ENCODE data around the gene LRMDA.

Gene LRMDA

DNA sequence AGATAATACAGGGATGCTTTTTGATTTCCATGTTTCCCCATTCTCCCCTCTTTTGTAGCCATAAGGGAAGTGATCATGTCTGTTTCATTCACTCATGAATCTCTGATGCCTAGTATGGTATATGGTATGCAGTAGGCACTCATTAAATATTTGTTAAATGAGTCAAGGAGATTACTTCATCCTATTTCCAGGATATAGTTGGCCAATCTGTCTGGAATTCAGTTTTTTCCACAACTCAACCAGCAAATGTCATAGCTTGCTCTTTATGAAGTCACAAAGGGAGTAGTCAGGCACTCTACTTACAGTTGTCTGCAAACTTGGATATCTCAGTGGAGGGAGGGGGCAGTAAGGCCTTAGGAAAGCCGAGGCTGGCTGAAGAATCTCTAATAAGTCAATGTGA lies 853.6 kb downstream of the LRMDA start:
- peaks cover 11% of the 10 kb centered on the region for H3K27me3 Mint-ChIP-seq
- no peak overlapping the region for H3K27ac Mint-ChIP-seq

GRCh38 chr10:76285515-76285914 lies 854.1 kb downstream of the LRMDA start:
- H3K27me3 Mint-ChIP-seq: peaks cover 11% of the 10 kb centered on the region
- no peak for ATAC-seq
- H3K9me3 Mint-ChIP-seq: peaks cover 16 to 25% of the 10 kb centered on the region in 2 donors
- no peaks in the 10 kb centered on the region for H3K4me1 Mint-ChIP-seq
- H3K27ac Mint-ChIP-seq: no peak overlapping the region
- no peak for DNase-seq
- no peak overlapping the region for H3K4me3 Mint-ChIP-seq

More for the DNA sequence above, 853.6 kb downstream of the LRMDA start:
- Mint-ChIP-seq H3K9me3 (peaks cover 16 to 25% of the 10 kb centered on the region in 2 donors), H3K4me1 (no peaks in the 10 kb centered on the region), H3K4me3 (no peak overlapping the region)
- ATAC-seq: no peak
- DNase-seq: no peak

GRCh38 chr10:76286536-76286935 lies 855.1 kb downstream of the LRMDA start:
- H3K27me3 Mint-ChIP-seq: peaks cover 11% of the 10 kb centered on the region

DNA sequence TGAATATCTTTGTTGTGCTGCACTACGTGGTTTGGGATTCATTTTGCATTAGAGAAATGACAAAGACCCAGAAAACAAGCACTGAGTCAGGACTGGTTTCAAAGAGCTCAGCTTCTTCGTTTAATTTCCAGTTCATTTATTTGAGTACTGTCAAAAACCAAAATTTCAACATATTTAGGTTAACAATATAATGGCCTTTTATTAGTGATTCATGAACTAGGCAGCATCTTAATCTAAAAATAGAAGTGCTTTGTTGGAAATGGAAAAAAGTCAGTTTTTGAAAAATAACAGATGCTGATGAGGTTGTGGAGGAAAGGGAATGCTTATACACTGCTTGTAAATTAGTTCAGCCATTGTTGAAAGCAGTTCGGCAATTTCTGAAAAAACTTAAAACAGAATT lies 856.4 kb downstream of the LRMDA start:
- H3K27ac Mint-ChIP-seq: no peak overlapping the region
- H3K4me1 Mint-ChIP-seq: no peaks in the 10 kb centered on the region
- no peak overlapping the region for H3K4me3 Mint-ChIP-seq
- DNase-seq: no peak
- peaks cover 16 to 21% of the 10 kb centered on the region in 2 donors for H3K9me3 Mint-ChIP-seq
- ATAC-seq: no peak
- H3K27me3 Mint-ChIP-seq: peaks cover 6% of the 10 kb centered on the region

More at GRCh38 chr10:76286536-76286935, 855.1 kb downstream of the LRMDA start:
- H3K27ac Mint-ChIP-seq: no peak overlapping the region
- H3K9me3 Mint-ChIP-seq: peaks cover 16 to 25% of the 10 kb centered on the region in 2 donors
- H3K4me3 Mint-ChIP-seq: no peak overlapping the region
- no peak for DNase-seq
- no peak for ATAC-seq
- H3K4me1 Mint-ChIP-seq: no peaks in the 10 kb centered on the region

GRCh38 chr10:76291175-76291574 lies 859.8 kb downstream of the LRMDA start:
- ATAC-seq: no peak
- Mint-ChIP-seq H3K27me3 (no peaks in the 10 kb centered on the region), H3K4me3 (no peak overlapping the region), H3K9me3 (no peaks in the 10 kb centered on the region), H3K4me1 (no peaks in the 10 kb centered on the region), H3K27ac (no peak overlapping the region)
- no peak for DNase-seq

- H3K27ac Mint-ChIP-seq: no peak overlapping the region
- no peaks in the 10 kb centered on the region for H3K27me3 Mint-ChIP-seq
- no peak overlapping the region for H3K4me3 Mint-ChIP-seq
- H3K9me3 Mint-ChIP-seq: no peaks in the 10 kb centered on the region
- DNase-seq (no peak), ATAC-seq (no peak)
- no peaks in the 10 kb centered on the region for H3K4me1 Mint-ChIP-seq
These were observed 860.5 kb downstream of the LRMDA start for GRCh38 chr10:76291885-76292284.

- DNase-seq: no peak
- no peak for ATAC-seq
- Mint-ChIP-seq H3K4me1 (no peaks in the 10 kb centered on the region), H3K27me3 (no peaks in the 10 kb centered on the region), H3K27ac (no peak overlapping the region), H3K4me3 (no peak overlapping the region), H3K9me3 (peaks cover 0 to 5% of the 10 kb centered on the region in 2 donors)
These were observed 865.5 kb downstream of the LRMDA start for GRCh38 chr10:76296957-76297356.

DNA sequence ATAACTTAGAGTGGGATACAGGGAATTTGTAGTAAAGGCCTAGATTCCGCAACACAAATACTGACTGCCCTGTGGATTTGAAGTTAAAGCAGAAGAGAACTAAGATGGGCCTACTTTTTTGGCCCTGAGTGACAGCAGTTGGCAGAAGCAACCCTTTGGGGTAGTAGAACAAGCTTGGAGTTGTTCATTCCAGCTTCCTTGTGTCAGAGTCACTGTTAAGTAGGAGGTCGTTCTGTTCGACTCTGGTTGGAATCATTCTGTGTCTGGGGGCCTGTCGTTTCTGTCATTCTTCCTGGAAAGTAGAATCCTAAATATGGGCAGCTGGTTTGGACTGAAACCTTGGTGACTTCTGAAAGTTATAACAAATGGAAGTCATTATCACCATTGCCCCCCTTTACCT lies 865.9 kb downstream of the LRMDA start:
- Mint-ChIP-seq H3K4me3 (no peak overlapping the region), H3K27me3 (no peaks in the 10 kb centered on the region), H3K4me1 (no peaks in the 10 kb centered on the region), H3K27ac (no peak overlapping the region), H3K9me3 (peaks cover 0 to 5% of the 10 kb centered on the region in 2 donors)
- no peak for ATAC-seq
- DNase-seq: no peak

- Mint-ChIP-seq H3K9me3 (peaks cover 0 to 5% of the 10 kb centered on the region in 2 donors), H3K27ac (no peak overlapping the region), H3K4me1 (no peaks in the 10 kb centered on the region), H3K4me3 (no peak overlapping the region), H3K27me3 (no peaks in the 10 kb centered on the region)
- DNase-seq (no peak), ATAC-seq (no peak)
These were observed 866.4 kb downstream of the LRMDA start for GRCh38 chr10:76297780-76298281.

DNA sequence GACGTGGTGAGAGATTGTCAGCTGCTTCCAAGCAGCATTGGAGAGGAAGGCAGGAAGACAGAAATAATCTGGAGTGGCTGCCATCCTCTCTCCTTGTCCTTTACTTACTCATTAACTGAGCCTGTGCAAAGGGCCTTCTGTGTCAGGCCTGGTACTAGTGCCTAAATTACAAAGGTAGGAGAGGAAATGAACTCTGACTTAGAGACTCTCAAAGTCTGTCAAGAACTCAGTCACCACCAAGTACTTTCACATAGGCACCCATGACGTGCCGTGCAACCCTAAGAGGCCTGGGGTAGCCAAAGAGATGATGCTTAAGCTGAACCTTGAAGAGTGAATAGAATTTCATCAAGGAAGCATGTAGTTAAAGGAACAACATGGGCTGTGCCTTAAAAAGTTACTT lies 866.9 kb downstream of the LRMDA start:
- Mint-ChIP-seq H3K27ac (no peak overlapping the region), H3K4me3 (no peak overlapping the region), H3K9me3 (peaks cover 0 to 5% of the 10 kb centered on the region in 2 donors), H3K4me1 (no peaks in the 10 kb centered on the region), H3K27me3 (no peaks in the 10 kb centered on the region)
- ATAC-seq (no peak), DNase-seq (no peak)

GRCh38 chr10:76299501-76299900 lies 868.1 kb downstream of the LRMDA start:
- no peak for ATAC-seq
- no peak for DNase-seq
- Mint-ChIP-seq H3K27ac (no peak overlapping the region), H3K27me3 (no peaks in the 10 kb centered on the region), H3K9me3 (peaks cover 0 to 5% of the 10 kb centered on the region in 2 donors), H3K4me3 (no peak overlapping the region), H3K4me1 (no peaks in the 10 kb centered on the region)

DNA sequence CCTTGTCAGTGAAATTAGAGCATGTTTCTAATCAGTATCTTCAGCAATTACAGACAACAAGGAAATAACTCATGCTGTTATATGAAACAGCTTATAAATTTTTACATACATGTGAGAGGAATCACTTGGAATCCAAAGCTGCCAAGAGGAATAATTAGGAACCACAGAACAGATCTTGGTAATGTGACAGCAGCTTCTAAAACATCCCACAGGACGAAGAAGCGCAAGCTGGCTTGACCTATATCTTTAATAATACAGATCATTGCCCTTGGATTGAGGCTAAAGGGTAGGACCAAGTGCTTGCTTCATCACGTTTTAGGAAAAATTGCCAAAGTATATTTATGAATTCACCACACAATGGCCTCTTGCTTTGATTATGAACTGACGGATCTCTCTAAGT lies 869.8 kb downstream of the LRMDA start:
- DNase-seq (no peak), ATAC-seq (no peak)
- Mint-ChIP-seq H3K4me1 (no peaks in the 10 kb centered on the region), H3K27me3 (no peaks in the 10 kb centered on the region), H3K27ac (no peak overlapping the region), H3K4me3 (no peak overlapping the region), H3K9me3 (peaks cover 0 to 5% of the 10 kb centered on the region in 2 donors)

DNA sequence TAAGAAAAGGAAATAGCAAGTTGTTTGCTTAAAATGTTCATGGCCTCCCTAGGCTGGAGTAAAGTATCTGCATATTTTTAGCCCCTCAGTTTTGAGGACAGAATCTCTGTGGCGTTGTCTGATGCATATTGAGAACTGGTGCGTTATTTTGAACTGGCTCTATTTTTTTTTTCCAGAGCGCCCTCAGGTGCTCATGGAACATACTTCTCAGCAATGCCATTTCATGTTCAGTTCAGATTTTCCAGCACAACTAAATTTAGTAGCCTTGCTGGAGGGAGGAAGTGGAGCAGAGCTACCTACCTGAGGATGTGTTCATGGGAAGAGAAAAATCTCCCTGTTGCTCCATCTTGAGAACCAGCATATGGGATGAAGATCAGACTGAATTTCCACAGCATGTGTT lies 870.5 kb downstream of the LRMDA start:
- DNase-seq (no peak), ATAC-seq (no peak)
- Mint-ChIP-seq H3K9me3 (peaks cover 0 to 5% of the 10 kb centered on the region in 2 donors), H3K4me3 (no peak overlapping the region), H3K27me3 (no peaks in the 10 kb centered on the region), H3K4me1 (no peaks in the 10 kb centered on the region), H3K27ac (no peak overlapping the region)

GRCh38 chr10:76302481-76302880 lies 871.1 kb downstream of the LRMDA start:
- H3K27ac Mint-ChIP-seq: no peak overlapping the region
- ATAC-seq (no peak), DNase-seq (no peak)
- H3K27me3 Mint-ChIP-seq: no peaks in the 10 kb centered on the region
- H3K9me3 Mint-ChIP-seq: peaks cover 0 to 5% of the 10 kb centered on the region in 2 donors
- no peaks in the 10 kb centered on the region for H3K4me1 Mint-ChIP-seq
- no peak overlapping the region for H3K4me3 Mint-ChIP-seq

DNA sequence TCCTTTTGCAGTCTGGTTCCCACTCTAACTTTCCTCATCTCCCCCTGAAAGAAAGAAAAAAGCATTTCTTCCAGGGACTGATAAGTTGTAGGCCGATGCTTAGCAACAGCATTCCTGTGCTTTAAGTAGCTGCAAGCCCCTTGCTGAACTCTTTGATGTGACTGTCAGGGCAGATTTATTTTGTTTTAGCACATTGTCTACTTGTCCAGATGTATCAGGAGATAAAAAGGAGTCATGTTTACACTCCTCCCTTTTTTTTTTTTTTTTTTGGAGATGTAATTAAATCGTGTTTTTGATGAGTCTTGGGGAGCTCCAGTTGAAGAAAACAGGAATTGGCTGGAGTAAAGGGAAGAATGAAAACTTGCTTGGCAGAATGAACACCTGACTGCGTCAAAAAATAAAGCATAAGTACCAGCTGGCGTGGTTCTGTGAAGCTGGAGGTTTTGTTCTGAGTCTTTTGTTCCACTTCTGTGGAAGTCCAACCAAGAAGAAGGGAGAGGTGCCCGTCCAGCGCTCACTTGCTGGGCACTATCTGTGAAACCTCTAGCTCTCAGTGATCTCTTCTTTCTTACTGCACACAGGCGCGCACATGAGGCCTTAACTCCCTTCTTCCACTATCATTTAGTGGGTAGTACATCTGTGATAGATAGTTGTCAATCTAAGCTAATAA lies 871.7 kb downstream of the LRMDA start:
- H3K9me3 Mint-ChIP-seq: peaks cover 0 to 5% of the 10 kb centered on the region in 2 donors
- no peak overlapping the region for H3K4me3 Mint-ChIP-seq
- no peak for DNase-seq
- H3K27me3 Mint-ChIP-seq: no peaks in the 10 kb centered on the region
- H3K27ac Mint-ChIP-seq: no peak overlapping the region
- no peak for ATAC-seq
- no peaks in the 10 kb centered on the region for H3K4me1 Mint-ChIP-seq

DNA sequence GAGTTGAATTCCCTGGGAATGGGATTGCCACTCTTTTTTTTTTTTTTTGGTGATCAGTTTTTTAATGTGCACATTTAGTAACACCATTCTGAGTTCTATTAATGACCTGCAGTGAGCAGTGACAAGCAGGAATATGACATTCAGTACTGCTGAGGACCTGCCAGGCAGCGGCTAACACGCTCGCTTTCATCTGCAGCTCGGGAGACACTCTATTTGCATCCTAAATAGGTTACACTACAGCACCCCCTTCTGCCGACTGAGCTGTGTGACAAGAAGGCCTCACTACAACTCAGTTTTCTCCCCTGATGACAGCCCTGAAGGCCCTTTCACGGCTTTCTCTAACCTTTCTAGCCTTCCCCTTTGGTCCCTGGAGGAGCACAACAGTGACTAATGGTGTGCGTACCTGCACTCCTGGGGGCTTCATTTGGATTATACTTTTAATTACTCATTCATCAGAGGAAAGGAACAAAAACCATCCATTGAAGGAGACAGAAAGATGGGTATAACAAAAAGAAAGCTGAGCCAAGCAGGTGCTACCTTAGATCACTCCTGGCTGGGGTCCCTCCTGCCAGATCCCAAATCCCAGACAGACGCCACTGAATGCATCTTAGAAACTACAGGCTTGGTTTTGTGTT lies 872.4 kb downstream of the LRMDA start:
- H3K4me3 Mint-ChIP-seq: no peak overlapping the region
- DNase-seq (peak; percentile 5 to 9), ATAC-seq (peak; percentile 28)
- H3K4me1 Mint-ChIP-seq: no peaks in the 10 kb centered on the region
- peaks cover 0 to 5% of the 10 kb centered on the region in 2 donors for H3K9me3 Mint-ChIP-seq
- H3K27me3 Mint-ChIP-seq: no peaks in the 10 kb centered on the region
- no peak overlapping the region for H3K27ac Mint-ChIP-seq

All from stimulated activated naive CD8-positive, alpha-beta T cell treated with anti-CD3 and anti-CD28 coated beads, Interleukin-15, amount 100 ng/mL, for 72 hours (primary cell).